Measurements from ENCODE around the gene CDC20B. TPM values are rescaled to one million over a fixed set of nuclear protein-coding genes. Genes with fewer than 3 reads are reported as not detected.

The CDC20B gene
- polyA plus RNA-seq, 3 donors, result not detected

- Histone ChIP-seq H3K4me1 (ENCODE audit: control insufficient read depth in 1 of 2, insufficient read depth in 2 of 2, low read length in 2 of 2) (no peaks in the 10 kb centered on the region), H4K20me1 (ENCODE audit: insufficient read depth, low read length) (no peaks in the 10 kb centered on the region), H3K27ac (ENCODE audit: low read depth in 1 of 2, low read length in 2 of 2) (no peak overlapping the region), H3K27me3 (ENCODE audit: control insufficient read depth in 2 of 2, insufficient read depth in 2 of 2, low read length in 2 of 2) (peaks cover 0 to 6% of the 10 kb centered on the region in 2 donors), H3K9ac (ENCODE audit: insufficient read depth, low read length, poor library complexity, severe bottlenecking) (no peak overlapping the region), H3K4me2 (replicated peaks; ENCODE audit: extremely low read depth, low read length, poor library complexity, severe bottlenecking) (no peak overlapping the region), H3K79me2 (ENCODE audit: insufficient read depth, low read length) (no peaks in the 10 kb centered on the region), H3K36me3 (replicated peaks in 1 of 2; ENCODE audit: control insufficient read depth in 1 of 2, insufficient read depth in 2 of 2, low read length in 2 of 2) (no peaks in the 10 kb centered on the region), H3K4me3 (replicated peaks in 1 of 3; ENCODE audit: low read depth in 2 of 3, low read length in 3 of 3) (no peak overlapping the region), H2AFZ (ENCODE audit: insufficient read depth, low read depth, low read length, poor library complexity, severe bottlenecking) (no peak overlapping the region), H3K9me3 (replicated peaks in 1 of 2; ENCODE audit: control insufficient read depth in 1 of 2, insufficient read depth in 1 of 2, low read length in 2 of 2) (no peaks in the 10 kb centered on the region)
- TF ChIP-seq CTCF (IDR thresholded peaks at IDR 0.05), result no peak
- Mint-ChIP-seq H3K27me3 (ENCODE audit: low read depth in 3 of 3) (peaks cover 6 to 14% (median 11%) of the 10 kb centered on the region in 3 donors), H3K4me3 (no peak overlapping the region), H3K36me3 (no peaks in the 10 kb centered on the region), H3K4me1 (peaks cover 3% of the 10 kb centered on the region), H3K9me3 (peaks cover 0 to 2% (median 0%) of the 10 kb centered on the region in 7 donors), H3K27ac (no peak overlapping the region)
- DNase-seq, result no peak
- 91% methylated on average over 5 of the region's 9 CpGs for WGBS (ENCODE audit: insufficient coverage)
- intact Hi-C loops (cut with micrococcal nuclease), result no loop called here
Measured at GRCh38 chr5:55141945-55142690, 30.9 kb downstream of the CDC20B start.

- Histone ChIP-seq H3K79me2 (ENCODE audit: insufficient read depth, low read length) (no peaks in the 10 kb centered on the region), H3K27ac (ENCODE audit: low read depth in 1 of 2, low read length in 2 of 2) (no peak overlapping the region), H2AFZ (ENCODE audit: insufficient read depth, low read depth, low read length, poor library complexity, severe bottlenecking) (no peak overlapping the region), H3K27me3 (ENCODE audit: control insufficient read depth in 2 of 2, insufficient read depth in 2 of 2, low read length in 2 of 2) (peaks cover 0 to 6% of the 10 kb centered on the region in 2 donors), H3K4me3 (replicated peaks in 1 of 3; ENCODE audit: low read depth in 2 of 3, low read length in 3 of 3) (no peak overlapping the region), H3K4me2 (replicated peaks; ENCODE audit: extremely low read depth, low read length, poor library complexity, severe bottlenecking) (no peak overlapping the region), H3K4me1 (ENCODE audit: control insufficient read depth in 1 of 2, insufficient read depth in 2 of 2, low read length in 2 of 2) (no peaks in the 10 kb centered on the region), H4K20me1 (ENCODE audit: insufficient read depth, low read length) (no peaks in the 10 kb centered on the region), H3K36me3 (replicated peaks in 1 of 2; ENCODE audit: control insufficient read depth in 1 of 2, insufficient read depth in 2 of 2, low read length in 2 of 2) (no peaks in the 10 kb centered on the region), H3K9ac (ENCODE audit: insufficient read depth, low read length, poor library complexity, severe bottlenecking) (no peak overlapping the region), H3K9me3 (replicated peaks in 1 of 2; ENCODE audit: control insufficient read depth in 1 of 2, insufficient read depth in 1 of 2, low read length in 2 of 2) (no peaks in the 10 kb centered on the region)
- H3K27ac Mint-ChIP-seq, result no peak overlapping the region
- H3K36me3 Mint-ChIP-seq, result no peaks in the 10 kb centered on the region
- H3K4me3 Mint-ChIP-seq, result no peak overlapping the region
- 100% methylated on average over 2 of the region's 9 CpGs for WGBS (ENCODE audit: insufficient coverage)
- H3K27me3 Mint-ChIP-seq (ENCODE audit: low read depth in 3 of 3), result peaks cover 6 to 14% (median 8%) of the 10 kb centered on the region in 3 donors
- peaks cover 0 to 2% (median 0%) of the 10 kb centered on the region in 7 donors for H3K9me3 Mint-ChIP-seq
- intact Hi-C loops (cut with micrococcal nuclease), result no loop called here
- no peak for TF ChIP-seq CTCF (IDR thresholded peaks at IDR 0.05)
- no peaks in the 10 kb centered on the region for H3K4me1 Mint-ChIP-seq
- no peak for DNase-seq
Measured at GRCh38 chr5:55140908-55141665, 31.9 kb downstream of the CDC20B start.
